DMS79 (cell line): Measurements from ENCODE around the gene FGD6.
"Not testable (repeated sequence)": the region's sequence is repeated elsewhere in the genome, so short reads cannot be mapped to it uniquely, and the experiment has no call there.

ENCODE experiments used
- DNase-seq: peaks from one replicate; lab custom pipeline; 2025; lab: John Stamatoyannopoulos, UW

FGD6 gene

DNA sequence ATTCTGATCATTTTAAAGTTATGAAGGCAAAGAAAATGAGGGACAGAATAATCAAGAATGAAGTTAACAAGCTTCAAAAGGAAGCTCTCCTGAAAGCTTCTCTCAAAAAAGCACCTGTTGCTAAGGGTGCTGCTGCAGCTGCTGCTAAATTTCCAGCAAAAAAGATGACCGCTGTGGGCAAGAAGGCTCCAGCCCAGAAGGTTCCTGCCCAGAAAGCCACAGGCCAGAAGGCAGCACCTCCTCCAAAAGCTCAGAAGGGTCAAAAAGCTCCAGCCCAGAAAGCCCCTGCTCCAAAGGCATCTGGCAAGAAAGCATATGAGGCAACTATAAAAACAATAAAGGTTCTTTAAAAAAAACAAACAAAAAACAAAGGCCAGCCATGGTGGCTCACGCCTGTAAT lies 91.2 kb downstream of the FGD6 start:
- DNase-seq, result no peak

DNA sequence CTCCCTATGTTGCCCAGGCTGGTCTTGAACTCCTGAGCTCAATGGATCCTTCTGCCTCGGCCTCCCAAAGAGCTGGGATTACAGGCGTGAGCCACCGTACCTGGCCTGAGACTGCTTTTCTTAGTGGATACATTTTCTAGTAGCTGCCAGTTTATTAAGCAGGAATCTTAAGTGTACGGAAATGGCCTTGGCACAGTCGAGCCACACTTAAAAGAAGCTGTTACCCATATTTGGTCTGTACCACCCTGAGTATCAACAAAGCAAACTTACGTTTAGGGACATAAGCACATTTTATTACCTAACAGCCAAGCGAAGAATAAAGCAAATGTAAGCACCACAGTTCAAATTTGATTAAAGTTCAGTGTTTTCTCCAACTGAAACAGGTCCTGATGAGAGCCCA lies 93.2 kb downstream of the FGD6 start:
- DNase-seq, result no peak

DNA sequence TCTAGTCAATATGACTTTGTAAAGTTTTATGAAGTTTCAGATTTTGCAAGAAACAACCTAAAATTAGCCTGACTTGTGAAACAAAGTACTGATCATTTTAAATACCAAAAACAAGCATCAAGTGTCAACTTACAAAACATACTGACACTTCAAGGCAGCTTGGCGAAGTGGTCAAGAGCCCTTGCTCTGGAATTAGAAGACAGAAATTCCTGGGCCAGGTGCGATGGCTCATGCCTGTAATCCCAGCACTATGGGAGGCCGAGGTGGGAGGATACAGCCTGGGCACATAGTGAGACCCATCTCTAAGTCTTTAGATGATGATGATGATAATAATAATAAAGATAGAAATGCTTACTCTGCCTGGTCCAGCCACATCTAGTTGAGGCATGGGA lies 98.5 kb downstream of the FGD6 start:
- no peak for DNase-seq

DNA sequence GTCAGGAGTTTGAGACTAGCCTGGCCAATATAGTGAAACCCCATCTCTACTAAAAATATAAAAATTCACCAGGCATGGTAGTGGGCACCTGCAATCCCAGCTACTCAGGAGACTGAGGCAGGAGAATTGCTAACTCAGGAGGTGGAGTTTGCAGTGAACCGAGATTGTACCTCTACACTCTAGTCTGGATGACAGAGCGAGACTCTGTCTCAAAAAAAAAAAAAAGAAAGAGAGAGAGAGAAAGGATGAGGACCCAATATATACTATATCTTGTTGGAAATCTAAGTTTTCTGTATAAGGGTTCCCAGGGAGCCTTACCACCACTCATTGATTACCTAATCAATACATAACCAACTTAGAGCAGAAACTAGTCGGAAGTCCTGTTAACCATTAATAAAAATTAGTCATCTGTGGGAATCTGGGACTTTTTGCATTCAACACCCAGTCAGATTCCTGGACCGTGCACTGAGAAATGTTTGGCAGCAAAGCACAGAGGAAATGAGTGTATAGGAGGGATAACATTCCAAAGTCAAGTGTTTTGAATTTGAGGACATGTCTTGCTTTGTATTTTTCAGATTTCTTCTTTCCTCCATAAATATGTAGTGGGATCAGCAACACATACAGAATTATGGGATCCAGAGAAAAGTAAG lies 99.0 kb downstream of the FGD6 start:
- no peak for DNase-seq

DNA sequence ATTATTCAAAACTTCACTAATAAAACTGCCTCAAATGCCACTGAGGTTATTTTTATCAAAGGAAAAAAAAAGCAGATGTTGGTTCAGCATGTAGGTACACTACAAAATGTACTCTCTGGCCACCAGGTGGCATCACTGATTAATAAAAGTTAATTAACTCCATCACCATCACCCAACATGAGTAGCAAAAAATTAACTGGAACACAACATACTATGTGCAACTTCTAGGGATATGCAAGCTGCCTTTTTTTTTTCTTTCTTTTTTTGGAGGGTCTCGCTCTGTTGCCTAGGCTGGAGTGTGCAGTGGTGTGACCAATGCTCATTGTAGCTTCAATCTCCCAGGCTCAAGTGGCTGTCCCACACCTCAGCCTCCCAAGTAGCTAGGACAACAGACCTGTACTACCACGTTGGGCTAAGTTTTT lies 100.1 kb downstream of the FGD6 start:
- DNase-seq, result peak; percentile 42

DNA sequence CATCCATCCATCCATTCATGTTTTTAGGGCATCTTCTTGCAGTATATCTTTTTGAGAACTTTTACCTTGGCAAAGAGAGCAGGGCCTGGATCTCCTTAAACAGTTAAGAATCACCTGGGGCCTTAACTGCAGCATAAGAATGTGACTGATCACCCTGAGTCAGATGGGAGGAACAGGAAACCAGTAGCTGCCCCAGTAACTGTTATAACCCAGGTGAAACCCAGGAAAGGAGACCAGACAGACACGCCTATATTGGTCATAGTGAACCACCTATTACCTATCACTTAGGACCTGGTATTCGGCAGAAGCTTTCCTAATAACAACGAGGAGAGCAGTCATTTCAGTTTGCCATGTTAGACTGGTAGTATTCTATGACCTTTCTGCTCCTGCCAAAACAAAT lies 100.5 kb downstream of the FGD6 start:
- DNase-seq, result no peak

DNA sequence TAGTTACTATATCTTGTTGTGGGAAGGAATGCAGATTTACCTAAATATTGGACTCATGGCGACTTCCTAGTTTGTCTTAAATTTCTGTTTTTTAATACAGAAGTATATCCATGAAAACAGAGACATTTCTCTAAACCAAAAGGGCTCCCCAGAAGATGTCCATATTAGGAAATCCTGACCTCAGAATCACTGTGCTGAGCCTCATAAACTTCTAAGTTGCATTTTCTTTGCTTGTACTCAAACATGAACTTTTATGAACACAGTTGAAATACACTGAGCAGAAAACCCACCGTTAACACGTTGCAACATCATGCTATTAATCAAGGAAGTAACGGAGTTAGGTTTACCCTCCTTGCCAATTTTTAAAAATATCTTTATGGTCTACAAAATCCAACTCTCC lies 100.9 kb downstream of the FGD6 start:
- no peak for DNase-seq

DNA sequence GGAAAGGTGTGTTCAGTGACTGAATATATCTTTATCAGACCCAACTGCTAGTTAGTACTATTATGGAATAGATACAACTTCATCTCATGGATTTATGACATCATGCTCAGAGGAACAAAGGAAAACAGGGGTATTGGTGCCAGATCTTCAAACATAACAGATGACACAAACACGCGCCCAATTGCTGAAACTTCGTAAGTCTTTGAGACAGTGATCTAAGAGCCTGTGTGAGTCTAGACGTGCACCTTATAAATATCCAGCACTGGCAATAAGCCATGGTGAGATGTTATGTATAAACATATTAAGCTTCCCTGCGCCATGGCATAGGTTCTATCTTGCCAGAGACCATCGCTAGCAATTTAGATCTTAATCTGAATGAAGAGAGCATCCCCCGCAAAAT lies 101.6 kb downstream of the FGD6 start:
- DNase-seq, result no peak

DNA sequence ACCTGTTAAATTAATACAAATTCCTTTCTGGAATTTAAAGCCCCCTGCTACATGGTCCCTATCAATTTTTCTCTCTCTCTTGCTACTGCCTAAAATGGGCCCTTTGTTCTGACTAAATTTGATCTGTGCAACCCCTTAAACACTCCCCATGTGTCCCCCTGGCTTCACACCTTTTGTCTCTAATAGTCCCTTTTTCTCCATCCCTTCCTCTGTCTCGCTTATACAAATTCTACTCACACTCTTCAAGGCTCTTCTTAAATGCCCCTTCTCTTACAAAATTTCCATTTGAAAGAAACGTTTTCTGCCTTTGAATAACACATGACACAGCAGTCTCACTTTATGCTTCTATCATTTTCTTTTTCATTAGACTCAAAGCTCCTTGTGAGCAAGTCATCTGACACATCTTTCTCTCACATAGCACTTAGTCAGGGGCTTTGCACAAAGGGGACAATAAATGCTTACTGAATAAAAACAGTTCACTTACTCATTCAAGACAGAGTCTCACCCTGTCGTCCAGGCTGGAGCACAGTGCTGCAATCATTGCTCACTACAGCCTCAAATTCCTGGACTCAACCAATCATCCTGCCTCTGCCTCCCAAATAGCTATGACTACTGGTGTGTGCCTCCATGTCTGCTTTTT lies 102.4 kb downstream of the FGD6 start:
- DNase-seq, result no peak

DNA sequence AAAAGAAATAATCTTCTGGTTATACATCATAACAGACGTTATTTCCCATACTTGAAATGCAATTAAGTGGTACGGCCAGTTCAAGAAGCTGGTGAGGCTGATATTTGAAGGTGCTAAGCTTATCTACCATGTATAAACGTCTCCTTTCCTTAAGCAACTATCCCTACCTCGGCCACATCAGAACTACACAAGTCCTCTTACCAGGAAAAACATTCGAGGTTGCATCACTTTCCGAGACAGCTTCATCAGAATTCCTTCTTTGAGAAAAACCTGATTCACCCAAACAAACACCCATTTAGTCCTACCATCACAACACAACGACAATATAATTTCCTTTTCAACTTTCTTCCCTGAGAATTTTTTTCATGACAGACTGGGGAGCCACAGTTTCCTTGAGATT lies 109.9 kb downstream of the FGD6 start:
- no peak for DNase-seq

DNA sequence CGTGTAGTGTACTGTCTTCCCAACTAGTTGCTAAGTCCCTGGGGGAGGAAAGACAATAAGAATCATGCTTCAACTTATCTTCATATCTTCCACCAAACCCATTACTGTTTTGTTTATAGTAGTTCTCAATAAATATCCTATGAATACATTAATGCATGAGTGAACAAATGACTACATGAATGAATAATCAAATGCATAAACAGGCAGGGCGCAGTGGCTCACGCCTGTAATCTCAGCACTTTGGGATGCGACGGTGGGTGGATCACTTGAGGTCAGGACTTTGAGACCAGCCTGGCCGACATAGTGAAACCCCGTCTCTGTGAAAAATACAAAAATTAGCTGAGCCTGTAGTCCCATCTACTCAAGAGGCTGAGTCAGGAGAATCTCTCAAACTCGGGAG lies 111.7 kb downstream of the FGD6 start:
- DNase-seq, result no peak

DNA sequence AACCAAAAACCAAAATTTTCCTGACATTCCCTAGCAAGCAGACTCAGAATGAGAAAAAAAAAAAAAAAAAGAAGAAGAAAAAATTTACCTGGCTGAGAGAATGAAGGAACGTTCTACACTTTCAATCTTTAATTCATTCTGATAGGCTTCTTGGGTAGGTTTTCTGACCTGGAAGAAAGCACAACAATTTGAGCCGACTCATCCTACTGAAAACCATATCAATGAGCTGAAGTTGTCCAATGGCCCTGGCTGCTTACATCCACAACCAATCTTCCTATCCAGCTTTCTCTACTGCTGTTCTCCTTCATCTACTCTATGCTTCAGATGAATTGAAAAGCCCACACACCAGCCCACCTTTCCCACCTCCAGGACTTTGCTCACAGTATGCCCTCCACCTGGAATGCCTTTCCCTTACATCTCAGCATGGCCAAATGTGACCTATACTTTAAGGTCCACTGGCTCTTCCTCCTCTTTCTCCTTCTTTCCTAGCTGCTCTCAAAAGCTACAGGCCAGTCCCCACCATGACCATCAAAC lies 112.3 kb downstream of the FGD6 start:
- no peak for DNase-seq

DNA sequence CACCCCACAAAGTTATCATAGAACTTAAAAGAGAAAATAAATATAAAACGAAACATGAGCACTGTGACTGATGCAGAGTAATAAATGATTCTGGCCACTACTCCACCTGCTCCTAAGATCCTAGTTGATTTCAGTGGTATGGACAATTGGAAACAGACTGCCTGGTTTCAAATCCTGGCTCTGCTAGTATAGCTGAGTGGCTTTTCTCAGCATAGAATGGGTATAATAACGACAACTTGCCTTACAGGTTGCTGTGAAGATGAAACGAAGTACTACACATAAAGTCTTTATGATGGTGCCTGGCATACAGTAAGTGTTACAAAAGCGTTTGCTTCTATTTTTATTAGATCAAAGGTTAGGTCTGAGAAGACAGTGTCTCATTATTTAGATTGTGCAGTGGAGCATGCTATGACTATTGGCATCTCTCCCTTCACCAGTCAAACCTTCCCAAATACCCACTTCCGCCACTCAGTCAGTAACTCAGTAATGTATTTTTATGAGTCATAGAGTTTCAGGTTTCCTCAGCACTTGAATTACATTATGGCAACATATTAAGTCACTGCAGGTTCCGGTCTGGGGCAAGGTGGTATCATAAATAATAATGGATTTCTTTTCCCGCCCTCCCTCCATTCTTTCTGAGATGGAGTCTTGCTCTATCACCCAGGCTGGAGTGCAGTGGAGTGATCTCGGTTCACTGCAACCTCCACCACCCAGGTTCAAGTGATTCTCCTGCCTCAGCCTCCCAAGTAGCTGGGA lies 114.2 kb downstream of the FGD6 start:
- peak; percentile 94 for DNase-seq

DNA sequence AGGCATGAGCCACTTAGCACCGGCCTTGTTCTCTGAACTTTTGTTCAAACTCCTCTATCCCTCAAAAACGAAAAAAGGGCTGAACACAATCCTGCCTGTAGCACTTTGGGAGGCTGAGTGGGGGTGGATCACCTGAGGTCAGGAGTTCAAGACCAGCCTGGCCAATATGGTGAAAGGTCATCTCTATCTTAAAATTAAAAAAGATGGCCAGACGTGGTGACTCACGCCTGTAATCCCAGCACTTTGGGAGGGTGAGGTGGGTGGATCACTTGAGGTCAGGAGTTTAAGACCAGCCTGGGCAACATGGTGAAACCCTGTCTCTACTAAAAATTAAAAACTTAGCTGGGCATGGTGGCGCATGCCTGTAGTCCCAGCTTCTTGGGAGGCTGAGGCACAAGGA lies 115.3 kb downstream of the FGD6 start:
- DNase-seq, result not testable (repeated sequence)

DNA sequence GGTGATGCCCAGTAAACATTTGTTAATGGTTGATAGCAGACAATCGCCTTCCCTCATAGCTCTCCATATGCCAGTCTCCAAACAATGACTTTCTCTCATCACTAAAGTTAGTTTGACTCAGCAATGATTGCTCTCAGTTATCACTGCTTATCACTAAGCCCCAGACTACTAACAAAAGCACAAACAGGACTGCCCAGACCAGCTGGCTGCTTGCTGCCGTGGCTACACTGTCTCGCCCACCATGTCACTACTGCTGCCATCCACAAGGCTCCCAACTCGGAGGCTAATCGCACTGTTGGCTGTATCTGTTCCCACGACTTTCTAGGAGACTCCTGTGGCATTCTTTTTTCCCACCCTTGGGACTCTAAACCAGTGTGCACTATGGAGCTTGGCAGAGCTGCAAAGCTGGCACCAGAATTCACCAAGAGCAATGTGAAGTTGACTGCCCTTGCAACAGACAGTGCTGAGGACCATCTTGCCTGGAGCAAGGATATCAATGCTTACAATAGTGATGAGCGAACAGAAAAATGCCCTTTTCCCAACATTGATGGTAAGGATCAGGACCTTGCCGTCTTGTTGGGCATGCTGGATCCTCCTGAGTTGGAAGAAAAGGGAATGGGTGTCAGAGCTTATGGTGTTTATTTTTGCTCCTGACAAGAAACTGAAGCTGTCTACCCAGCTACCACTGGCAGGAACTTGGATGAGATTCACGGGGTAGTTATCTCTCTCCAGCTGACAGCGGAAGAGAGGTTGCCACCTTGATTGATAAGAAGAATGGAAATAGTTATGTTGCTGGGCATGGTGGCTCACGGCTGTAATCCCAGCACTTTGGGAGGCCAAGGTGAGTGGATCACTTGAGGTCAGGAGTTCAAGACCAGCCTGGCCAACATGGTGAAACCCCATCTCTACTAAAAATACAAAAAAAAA lies 116.7 kb downstream of the FGD6 start:
- DNase-seq, result no peak

DNA sequence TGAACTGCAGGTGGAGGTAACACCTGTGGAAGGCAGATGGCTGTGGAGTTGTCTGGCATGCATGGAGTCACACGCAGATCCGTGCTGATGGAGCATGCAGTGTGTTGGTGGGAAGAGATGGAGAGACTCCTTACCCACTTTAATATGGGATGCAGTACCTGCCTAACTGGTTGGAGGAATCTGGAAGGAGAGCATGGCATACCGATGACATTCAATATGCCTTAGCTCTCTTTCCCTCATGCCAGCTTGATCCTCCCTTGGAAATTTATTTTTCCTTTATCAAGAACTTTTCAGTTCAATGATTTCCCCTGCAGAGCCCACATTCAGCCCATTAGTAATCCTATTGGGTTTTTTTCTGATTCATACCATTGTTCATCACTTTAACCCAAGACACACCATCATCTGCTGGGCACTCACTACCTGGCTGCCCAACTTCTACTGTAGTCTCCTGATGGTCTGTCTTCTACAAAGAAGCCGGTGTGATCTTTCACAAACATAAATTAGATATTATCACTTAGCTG lies 117.9 kb downstream of the FGD6 start:
- no peak for DNase-seq

DNA sequence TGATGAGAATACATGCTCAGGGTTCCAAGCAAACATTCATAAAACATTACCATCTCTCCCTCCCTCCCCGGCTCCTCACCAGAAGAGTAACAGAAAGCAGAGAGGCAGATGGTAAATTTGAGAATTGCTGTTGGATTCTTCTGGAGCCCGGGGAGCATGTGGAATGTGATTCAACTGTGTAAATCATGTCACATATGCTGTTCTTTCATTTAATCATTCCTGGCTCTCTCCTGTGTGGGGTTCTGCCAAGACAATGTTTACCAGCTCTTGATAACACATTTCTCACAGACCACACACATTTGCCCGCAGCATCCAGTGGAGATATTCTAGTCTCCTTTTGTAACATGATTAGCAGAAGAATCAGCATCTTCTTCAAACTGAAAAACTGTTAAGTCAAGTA lies 120.4 kb downstream of the FGD6 start:
- DNase-seq, result no peak

DNA sequence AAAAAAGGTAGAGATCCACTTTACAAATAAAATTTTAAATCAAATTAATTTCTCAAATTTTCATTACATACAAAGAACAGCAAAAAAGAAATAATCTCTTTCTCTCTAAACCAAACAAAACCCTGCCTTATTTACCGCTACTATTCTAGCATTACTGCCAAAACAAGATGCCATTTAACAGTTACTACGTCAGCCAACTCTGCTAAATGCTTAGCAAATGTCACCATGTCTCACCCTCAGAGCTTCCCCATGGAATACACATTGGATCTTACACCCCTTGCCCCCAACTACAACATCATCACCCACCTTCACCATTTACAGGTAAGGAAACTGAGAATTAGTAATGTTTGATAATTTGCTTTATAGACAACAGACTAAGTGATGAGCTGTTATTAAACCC lies 120.9 kb downstream of the FGD6 start:
- no peak for DNase-seq

DNA sequence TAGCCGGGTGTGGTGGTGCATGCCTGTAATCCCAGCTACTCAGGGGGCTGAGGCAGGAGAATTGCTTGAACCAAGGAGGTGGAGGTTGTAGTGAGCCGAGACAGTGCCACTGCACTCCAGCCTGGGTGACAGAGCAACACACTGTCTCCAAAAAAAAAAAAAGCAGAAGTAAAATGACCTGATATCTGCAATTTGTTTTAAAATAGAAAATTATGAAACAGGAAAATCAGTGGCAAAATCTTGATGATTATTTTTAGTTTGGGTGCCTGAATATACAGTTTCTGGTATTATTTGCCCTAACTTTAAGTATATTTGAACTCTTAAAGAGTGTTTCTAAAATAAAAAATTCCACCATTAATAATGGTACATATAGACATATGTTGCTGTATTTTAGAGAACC lies 121.4 kb downstream of the FGD6 start:
- not testable (repeated sequence) for DNase-seq

DNA sequence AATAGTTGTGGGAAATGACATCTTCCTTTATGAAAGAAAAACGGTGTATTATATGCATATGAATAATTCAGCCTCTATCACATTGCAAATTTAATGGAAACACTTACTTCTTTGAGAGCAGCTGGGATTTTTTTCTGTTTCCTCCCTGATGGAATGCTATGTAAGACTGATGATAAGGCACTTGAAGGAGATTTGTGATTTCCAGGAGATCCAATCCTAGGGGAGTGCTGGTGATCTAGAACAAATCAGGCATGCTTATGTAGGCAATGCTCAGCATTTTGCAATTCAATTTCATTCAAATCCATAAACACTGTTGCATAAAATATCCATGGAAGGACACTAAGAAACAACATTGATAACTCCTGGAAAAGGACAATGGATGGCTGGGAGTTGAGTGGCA lies 127.8 kb downstream of the FGD6 start:
- DNase-seq, result no peak

DNA sequence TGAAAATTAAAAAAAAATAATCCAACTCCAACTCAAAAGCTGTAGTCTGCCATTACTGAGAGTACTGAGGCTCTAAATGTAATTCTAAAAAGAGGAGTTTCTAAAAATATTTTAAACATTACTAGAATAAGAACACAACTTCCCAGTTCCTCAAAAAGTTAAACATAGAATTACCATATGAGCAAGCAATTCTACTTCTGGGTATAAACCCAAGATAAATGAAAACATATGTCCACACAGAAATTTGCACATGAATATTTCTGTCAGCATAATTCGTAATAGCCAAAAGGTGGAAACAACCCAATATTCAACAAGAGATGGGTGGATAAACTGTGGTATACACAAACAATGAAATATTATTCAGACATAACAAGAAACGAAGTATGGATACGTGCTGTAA lies 128.9 kb downstream of the FGD6 start:
- no peak for DNase-seq

DNA sequence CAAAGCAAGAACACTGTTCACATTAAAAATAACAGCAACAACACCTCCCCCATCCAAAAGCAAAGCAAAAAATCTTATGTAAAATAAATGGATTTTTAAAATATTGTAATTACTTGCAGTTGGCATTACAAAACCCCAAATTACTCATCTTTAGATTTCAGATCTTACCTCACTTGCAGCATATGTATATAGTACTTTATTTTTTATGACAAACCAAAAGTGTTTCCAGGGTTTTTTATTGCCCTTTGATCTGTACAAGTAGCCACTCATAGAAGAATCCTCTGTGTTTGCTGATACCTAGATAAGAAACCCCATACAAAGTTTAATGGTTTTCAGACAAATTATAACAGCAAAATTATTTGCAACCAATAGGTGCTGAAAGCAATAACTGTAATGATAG lies 131.7 kb downstream of the FGD6 start:
- no peak for DNase-seq
